Measurements from ENCODE around the gene CMBL.
"Not testable (repeated sequence)": the region's sequence is repeated elsewhere in the genome, so short reads cannot be mapped to it uniquely, and the experiment has no call there.

The CMBL gene

DNA sequence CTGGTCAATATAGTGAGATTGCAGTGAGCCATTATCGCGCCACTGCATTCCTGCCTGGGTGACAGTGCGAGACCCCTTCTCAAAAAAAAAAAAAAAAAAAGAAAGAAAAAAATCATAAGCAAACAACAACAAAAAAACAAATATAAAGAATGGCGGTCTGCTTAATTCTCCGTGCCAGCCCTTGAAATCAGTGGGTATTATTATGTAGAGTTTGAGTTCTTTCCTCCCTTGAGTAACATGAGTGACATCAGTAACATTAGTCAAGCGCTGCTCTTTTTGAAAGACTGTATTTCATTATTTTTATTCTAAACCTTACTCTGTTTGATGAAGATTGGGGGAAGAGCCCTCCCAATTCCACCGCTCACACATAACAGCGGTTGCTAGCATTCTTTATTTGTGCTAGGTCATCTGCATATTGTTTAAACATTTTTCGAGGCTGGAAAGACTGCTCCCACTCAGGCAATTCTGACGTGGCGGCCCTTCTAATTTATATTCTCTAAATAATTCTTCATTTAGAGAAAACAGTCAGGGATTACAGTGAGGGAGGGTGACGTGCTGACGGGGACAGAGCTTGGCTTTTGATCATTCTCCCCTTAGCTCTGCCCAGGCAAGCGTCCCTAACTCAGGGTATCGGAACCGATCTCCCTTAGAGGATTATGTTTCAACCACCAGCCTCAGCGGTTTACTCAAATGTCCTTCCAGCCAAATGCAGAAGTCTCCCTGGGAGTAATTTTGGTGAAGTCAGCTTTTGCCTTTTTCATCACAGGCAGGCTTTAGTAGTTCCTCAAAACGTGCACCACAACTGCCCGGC, 44.9 kb upstream of the CMBL start:
- CTCF ChIA-PET, result interaction anchor here (0.8 to 1.6 kb wide), 3 partner anchors 12 to 83 kb away, joined by 3 to 6 read pairs (median 5); no protein-coding TSS in a partner anchor
- TF ChIP-seq TARDBP (IDR thresholded peaks at IDR 0.05) (no peak), SP1 (IDR thresholded peaks at IDR 0.05) (no peak), ARNT (IDR thresholded peaks at IDR 0.05) (no peak), HDGF (IDR thresholded peaks at IDR 0.05; ENCODE audit: borderline replicate concordance) (no peak), L3MBTL2 (conservative IDR thresholded peaks at IDR 0.05) (no peak), FOXK2 (IDR thresholded peaks at IDR 0.05) (no peak), CTBP1 (IDR thresholded peaks at IDR 0.05; ENCODE audit: borderline replicate concordance) (no peak), NFRKB (IDR thresholded peaks at IDR 0.05) (no peak)
- TF ChIP-seq, protein P1, sequence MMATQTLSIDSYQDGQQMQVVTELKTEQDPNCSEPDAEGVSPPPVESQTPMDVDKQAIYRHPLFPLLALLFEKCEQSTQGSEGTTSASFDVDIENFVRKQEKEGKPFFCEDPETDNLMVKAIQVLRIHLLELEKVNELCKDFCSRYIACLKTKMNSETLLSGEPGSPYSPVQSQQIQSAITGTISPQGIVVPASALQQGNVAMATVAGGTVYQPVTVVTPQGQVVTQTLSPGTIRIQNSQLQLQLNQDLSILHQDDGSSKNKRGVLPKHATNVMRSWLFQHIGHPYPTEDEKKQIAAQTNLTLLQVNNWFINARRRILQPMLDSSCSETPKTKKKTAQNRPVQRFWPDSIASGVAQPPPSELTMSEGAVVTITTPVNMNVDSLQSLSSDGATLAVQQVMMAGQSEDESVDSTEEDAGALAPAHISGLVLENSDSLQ (IDR thresholded peaks at IDR 0.05), result no peak
- POLR2A ChIA-PET, result interaction anchor here (0.9 to 2.6 kb wide), 34 partner anchors 10 to 181 kb away, joined by 3 to 34 read pairs (median 5); partner anchors contain the start of genes ATPSCKMT, CCT5 and ROPN1L
- no peak for DNase-seq (ENCODE audit: extremely low spot score)

DNA sequence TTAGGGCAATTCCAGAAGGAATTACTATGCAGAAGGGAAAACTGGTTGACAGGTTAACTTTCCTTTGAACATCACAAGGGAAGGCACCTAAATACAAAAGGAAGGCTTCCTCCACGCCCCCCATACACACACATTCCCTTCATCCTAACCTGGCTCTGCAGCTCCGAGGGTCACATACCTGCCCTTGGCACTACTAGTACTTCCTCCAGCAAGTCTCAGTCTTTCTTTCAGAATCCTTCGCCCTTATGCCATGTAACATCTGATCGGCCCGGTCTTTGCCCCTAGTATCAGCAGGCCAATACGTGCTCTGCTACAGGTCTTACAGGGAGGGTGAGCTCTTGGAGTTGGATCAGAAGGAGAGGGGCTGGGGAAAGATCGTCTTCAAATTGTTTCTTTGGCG, 44.2 kb upstream of the CMBL start:
- ChIA-PET POLR2A (interaction anchor here (0.9 to 2.6 kb wide), 2 partner anchors 22 to 102 kb away, joined by 4 to 11 read pairs; partner anchors contain the start of genes ATPSCKMT and CCT5), CTCF (interaction anchor here (1.5 kb wide), 1 partner anchor 13 kb away, joined by 6 read pairs; no protein-coding TSS in a partner anchor)
- TF ChIP-seq ZNF384 (IDR thresholded peaks at IDR 0.05), result no peak
- no peak for TF ChIP-seq HDGF (IDR thresholded peaks at IDR 0.05; ENCODE audit: borderline replicate concordance)
- TF ChIP-seq FOXM1 (IDR thresholded peaks at IDR 0.05; ENCODE audit: borderline replicate concordance), result no peak
- no peak for TF ChIP-seq BHLHE40 (IDR thresholded peaks at IDR 0.05; ENCODE audit: borderline replicate concordance)
- no peak for TF ChIP-seq ELF4 (IDR thresholded peaks at IDR 0.05)
- no peak for TF ChIP-seq L3MBTL2 (conservative IDR thresholded peaks at IDR 0.05)
- no peak for TF ChIP-seq TARDBP (IDR thresholded peaks at IDR 0.05)
- TF ChIP-seq NFRKB (IDR thresholded peaks at IDR 0.05), result no peak
- TF ChIP-seq SUZ12 (IDR thresholded peaks at IDR 0.05), result no peak
- no peak for TF ChIP-seq ARNT (IDR thresholded peaks at IDR 0.05)
- TF ChIP-seq CTBP1 (IDR thresholded peaks at IDR 0.05; ENCODE audit: borderline replicate concordance), result no peak
- DNase-seq (ENCODE audit: extremely low spot score), result no peak

DNA sequence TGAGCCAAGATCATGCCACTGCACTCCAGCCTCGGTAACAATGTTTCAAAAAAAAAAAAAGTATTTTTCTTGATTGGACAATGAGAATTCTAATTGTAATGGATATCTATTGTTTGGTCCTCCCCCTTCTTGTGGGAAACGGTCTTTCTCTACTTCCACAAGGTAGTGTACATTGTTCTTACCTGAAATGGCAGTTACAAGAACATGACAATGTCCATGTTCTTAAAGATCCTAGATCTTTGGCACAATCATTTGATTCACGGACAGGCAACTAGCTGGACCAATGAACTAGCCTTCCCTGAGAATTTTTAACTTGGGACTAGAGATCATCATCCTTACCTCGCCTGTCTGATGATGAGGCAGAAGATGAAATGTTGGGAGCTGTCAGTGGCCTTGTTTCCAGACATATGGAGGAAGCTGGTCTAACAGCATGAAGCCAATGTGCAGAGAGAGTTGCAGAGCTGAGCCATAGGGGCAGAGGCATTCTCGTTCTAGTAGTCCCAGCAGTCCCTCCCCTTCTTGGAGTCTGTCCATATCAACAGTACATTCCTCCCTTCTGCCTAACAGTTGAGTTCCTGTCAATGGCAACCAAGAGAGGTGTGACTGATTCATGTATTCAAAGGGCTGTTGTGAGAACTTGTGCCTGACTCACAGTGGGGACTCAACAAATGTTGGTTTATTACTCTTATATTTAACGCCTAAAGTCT, 43.6 kb upstream of the CMBL start:
- TF ChIP-seq SUZ12 (IDR thresholded peaks at IDR 0.05) (no peak), SP1 (IDR thresholded peaks at IDR 0.05) (no peak), BHLHE40 (IDR thresholded peaks at IDR 0.05; ENCODE audit: borderline replicate concordance) (no peak), FOXM1 (IDR thresholded peaks at IDR 0.05; ENCODE audit: borderline replicate concordance) (no peak), CTBP1 (IDR thresholded peaks at IDR 0.05; ENCODE audit: borderline replicate concordance) (no peak), L3MBTL2 (conservative IDR thresholded peaks at IDR 0.05) (no peak), ELF4 (IDR thresholded peaks at IDR 0.05) (no peak)
- POLR2A ChIA-PET, result interaction anchor here (2.6 kb wide), 1 partner anchor 22 kb away, joined by 11 read pairs; no protein-coding TSS in a partner anchor
- no peak for DNase-seq (ENCODE audit: extremely low spot score)
- CTCF ChIA-PET, result no interaction called here

- TF ChIP-seq FOXA1 (IDR thresholded peaks at IDR 0.05) (no peak), LEF1 (IDR thresholded peaks at IDR 0.05; ENCODE audit: borderline replicate concordance) (no peak), ZNF384 (IDR thresholded peaks at IDR 0.05) (no peak), HDGF (IDR thresholded peaks at IDR 0.05; ENCODE audit: borderline replicate concordance) (no peak), CTBP1 (IDR thresholded peaks at IDR 0.05; ENCODE audit: borderline replicate concordance) (no peak), L3MBTL2 (conservative IDR thresholded peaks at IDR 0.05) (no peak), SUZ12 (IDR thresholded peaks at IDR 0.05) (no peak), ARNT (IDR thresholded peaks at IDR 0.05) (no peak)
- TF ChIP-seq, protein P1 (IDR thresholded peaks at IDR 0.05), result no peak
- no peak for DNase-seq (ENCODE audit: extremely low spot score)
- ChIA-PET POLR2A (no interaction called here), CTCF (no interaction called here)
Observed at GRCh38 chr5:10348258-10348657, 40.6 kb upstream of the CMBL start.

DNA sequence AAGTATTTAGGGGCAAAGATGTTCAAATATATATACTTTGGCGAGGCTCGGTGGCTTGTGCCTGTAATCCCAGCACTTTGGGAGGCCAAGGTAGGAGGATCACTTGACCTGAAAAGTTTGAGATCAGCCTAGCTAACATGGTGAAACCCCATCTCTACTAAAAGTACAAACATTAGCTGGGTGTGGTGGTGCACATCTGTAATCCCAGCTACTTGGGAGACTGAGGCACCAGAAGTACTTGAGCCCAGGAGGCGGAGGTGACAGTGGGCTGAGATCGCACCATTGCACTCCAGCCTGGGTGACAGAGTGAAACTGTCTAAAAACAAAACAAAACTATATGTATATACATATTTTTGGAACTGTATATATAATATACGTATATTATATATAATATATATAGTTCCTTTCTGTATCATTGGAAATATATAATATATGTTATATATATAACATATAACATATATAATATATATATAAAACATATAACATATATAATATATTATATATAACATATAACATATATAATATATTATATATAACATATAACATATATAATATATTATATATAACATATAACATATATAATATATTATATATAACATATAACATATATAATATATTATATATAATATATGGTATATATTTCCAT, 36.9 kb upstream of the CMBL start:
- POLR2A ChIA-PET; DNase-seq (ENCODE audit: extremely low spot score): not testable (repeated sequence)
- CTCF ChIA-PET, result interaction anchor here (0.7 kb wide), 1 partner anchor 12 kb away, joined by 3 read pairs; no protein-coding TSS in a partner anchor

DNA sequence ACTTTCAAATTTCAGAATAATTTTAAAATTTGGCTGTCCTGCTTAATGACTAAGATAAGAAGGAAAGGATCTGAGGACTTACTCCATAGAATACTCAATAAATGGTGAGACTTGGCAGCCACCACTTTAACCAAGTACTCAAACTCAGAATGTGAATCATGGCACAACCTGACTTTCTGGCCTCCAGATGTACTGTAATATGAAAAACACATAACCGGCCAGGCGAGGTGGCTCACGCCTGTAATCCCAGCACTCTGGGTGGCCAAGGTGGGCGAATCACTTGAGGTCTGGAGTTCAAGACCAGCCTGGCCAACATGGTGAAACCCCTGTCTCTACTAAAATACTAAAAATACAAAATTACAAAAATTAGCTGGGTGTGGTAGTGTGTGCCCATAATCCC, 35.8 kb upstream of the CMBL start:
- CTCF ChIA-PET, result interaction anchor here (0.6 kb wide), 1 partner anchor 23 kb away, joined by 4 read pairs; no protein-coding TSS in a partner anchor
- no peak for DNase-seq (ENCODE audit: extremely low spot score)
- POLR2A ChIA-PET, result interaction anchor here (0.7 to 1.8 kb wide), 2 partner anchors 10 to 12 kb away, joined by 3 to 6 read pairs; partner anchors contain the start of gene MARCHF6

More for the DNA sequence above, 35.8 kb upstream of the CMBL start:
- TF ChIP-seq FOXA1 (IDR thresholded peaks at IDR 0.05) (no peak), SUZ12 (IDR thresholded peaks at IDR 0.05) (no peak), L3MBTL2 (conservative IDR thresholded peaks at IDR 0.05) (no peak), FOXM1 (IDR thresholded peaks at IDR 0.05; ENCODE audit: borderline replicate concordance) (no peak), ARNT (IDR thresholded peaks at IDR 0.05) (no peak), BHLHE40 (IDR thresholded peaks at IDR 0.05; ENCODE audit: borderline replicate concordance) (no peak), HDGF (IDR thresholded peaks at IDR 0.05; ENCODE audit: borderline replicate concordance) (no peak), ELF4 (IDR thresholded peaks at IDR 0.05) (no peak), SP1 (IDR thresholded peaks at IDR 0.05) (no peak)
- TF ChIP-seq, protein P1 (IDR thresholded peaks at IDR 0.05), result no peak

All from HEK293T (cell line).